ENCODE results near the gene HSD17B12.

DNA sequence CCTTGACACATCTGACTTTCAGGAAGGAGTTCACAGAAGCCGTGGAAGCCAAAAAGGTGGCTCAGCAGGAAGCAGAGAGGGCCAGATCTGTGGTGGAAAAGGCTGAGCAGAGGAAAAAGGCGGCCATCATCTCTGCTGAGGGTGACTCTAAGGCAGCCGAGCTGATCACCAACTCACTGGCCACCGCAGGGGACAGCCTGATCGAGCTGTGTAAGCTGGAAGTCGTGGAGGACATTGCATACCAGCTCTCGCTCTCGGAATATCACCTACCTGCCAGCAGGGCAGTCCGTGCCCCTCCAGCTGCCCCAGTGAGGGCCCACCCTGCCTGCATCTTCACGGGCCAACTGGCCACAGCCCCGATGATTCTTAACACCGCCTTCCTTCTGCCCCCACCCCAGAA is 53.7 kb downstream of the HSD17B12 start:
- TF ChIP-seq, protein P1, sequence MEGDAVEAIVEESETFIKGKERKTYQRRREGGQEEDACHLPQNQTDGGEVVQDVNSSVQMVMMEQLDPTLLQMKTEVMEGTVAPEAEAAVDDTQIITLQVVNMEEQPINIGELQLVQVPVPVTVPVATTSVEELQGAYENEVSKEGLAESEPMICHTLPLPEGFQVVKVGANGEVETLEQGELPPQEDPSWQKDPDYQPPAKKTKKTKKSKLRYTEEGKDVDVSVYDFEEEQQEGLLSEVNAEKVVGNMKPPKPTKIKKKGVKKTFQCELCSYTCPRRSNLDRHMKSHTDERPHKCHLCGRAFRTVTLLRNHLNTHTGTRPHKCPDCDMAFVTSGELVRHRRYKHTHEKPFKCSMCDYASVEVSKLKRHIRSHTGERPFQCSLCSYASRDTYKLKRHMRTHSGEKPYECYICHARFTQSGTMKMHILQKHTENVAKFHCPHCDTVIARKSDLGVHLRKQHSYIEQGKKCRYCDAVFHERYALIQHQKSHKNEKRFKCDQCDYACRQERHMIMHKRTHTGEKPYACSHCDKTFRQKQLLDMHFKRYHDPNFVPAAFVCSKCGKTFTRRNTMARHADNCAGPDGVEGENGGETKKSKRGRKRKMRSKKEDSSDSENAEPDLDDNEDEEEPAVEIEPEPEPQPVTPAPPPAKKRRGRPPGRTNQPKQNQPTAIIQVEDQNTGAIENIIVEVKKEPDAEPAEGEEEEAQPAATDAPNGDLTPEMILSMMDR (IDR thresholded peaks at IDR 0.05) = no peak
- TF ChIP-seq POLR2A (IDR thresholded peaks at IDR 0.05) = no peak
- TF ChIP-seq EP300 (IDR thresholded peaks at IDR 0.05) = no peak

All from ovary (tissue), 3 donors.